GM06990 (cell line): ENCODE measurements around the gene APOBEC3F.
A peak's percentile ranks its signal among the peaks of the same experiment; 100 is the strongest.
"Not testable (repeated sequence)": the region's sequence is repeated elsewhere in the genome, so short reads cannot be mapped to it uniquely, and the experiment has no call there.

ENCODE experiments used
- DNase-seq: peaks from one replicate; pipeline ENCODE4 v3.0.0-alpha.2; 2011; ENCODE audit not compliant: insufficient read length; ENCODE audit errors: extremely low read depth
- H3K27me3 ChIP-seq: replicated peaks from 2 replicates; pipeline ENCODE4 v1.6.0; 2011; ENCODE audit warnings: low read length; ENCODE audit not compliant: control insufficient read depth, insufficient read depth
- H3K36me3 ChIP-seq: 2 replicates; pipeline ENCODE4 v1.5.1; 2011; ENCODE audit warnings: low read length; ENCODE audit not compliant: control insufficient read depth, insufficient read depth
- H3K4me3 ChIP-seq: replicated peaks from 2 replicates; pipeline ENCODE4 v1.5.1; 2011; ENCODE audit warnings: low read depth, mild to moderate bottlenecking, control low read depth, low read length
- TF ChIP-seq, protein P1 (sequence below): IDR thresholded peaks from 2 replicates; pipeline ENCODE4 v1.5.1; 2011; ENCODE audit warnings: low read length, control low read depth, mild to moderate bottlenecking, inconsistent platforms; ENCODE audit not compliant: insufficient read depth, poor library complexity, severe bottlenecking

APOBEC3F gene

GRCh38 chr22:39078329-39078728 is 37.7 kb downstream of the APOBEC3F start:
- Histone ChIP-seq H3K27me3 (no peaks in the 10 kb centered on the region), H3K4me3 (peak overlapping the region; percentile 71), H3K36me3 (peaks cover 12% of the 10 kb centered on the region)
- DNase-seq, result no peak
- TF ChIP-seq, protein P1, sequence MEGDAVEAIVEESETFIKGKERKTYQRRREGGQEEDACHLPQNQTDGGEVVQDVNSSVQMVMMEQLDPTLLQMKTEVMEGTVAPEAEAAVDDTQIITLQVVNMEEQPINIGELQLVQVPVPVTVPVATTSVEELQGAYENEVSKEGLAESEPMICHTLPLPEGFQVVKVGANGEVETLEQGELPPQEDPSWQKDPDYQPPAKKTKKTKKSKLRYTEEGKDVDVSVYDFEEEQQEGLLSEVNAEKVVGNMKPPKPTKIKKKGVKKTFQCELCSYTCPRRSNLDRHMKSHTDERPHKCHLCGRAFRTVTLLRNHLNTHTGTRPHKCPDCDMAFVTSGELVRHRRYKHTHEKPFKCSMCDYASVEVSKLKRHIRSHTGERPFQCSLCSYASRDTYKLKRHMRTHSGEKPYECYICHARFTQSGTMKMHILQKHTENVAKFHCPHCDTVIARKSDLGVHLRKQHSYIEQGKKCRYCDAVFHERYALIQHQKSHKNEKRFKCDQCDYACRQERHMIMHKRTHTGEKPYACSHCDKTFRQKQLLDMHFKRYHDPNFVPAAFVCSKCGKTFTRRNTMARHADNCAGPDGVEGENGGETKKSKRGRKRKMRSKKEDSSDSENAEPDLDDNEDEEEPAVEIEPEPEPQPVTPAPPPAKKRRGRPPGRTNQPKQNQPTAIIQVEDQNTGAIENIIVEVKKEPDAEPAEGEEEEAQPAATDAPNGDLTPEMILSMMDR, result no peak

GRCh38 chr22:39079054-39079637 is 38.5 kb downstream of the APOBEC3F start:
- not testable (repeated sequence) for DNase-seq, H3K4me3 ChIP-seq, H3K27me3 ChIP-seq
- peaks cover 17% of the 10 kb centered on the region for H3K36me3 ChIP-seq

- no peak overlapping the region; the same call in 1 of the 2 replicates for H3K4me3 ChIP-seq
- TF ChIP-seq, protein P1, result no peak
- peaks cover 20% of the 10 kb centered on the region for H3K36me3 ChIP-seq
- no peak for DNase-seq
- no peaks in the 10 kb centered on the region for H3K27me3 ChIP-seq
Observed at GRCh38 chr22:39080052-39080762, 39.5 kb downstream of the APOBEC3F start.

- no peak for DNase-seq
- Histone ChIP-seq H3K4me3 (no peak overlapping the region), H3K27me3 (no peaks in the 10 kb centered on the region), H3K36me3 (peaks cover 20% of the 10 kb centered on the region)
- TF ChIP-seq, protein P1, result no peak
Observed at GRCh38 chr22:39081016-39081415, 40.4 kb downstream of the APOBEC3F start.

DNA sequence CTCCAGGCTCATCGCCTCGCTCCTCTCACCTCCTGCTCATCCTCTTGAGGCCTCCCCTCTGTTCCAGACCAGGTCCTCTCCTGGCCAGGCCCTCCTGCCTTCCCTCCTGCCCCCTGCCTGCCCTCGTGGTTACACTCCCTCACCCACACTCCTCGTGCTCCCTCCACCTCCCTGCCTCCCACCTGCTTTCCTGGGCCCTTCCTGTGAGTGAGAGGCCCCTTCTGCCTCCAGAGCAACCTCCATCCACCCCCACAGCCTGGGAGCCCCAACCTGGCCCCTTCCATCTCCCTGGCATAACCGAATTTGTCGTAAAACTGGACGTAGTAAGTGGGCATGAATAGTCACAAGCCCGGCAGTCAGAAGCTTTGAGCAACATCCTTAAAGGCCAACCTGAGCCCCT is 40.9 kb downstream of the APOBEC3F start:
- no peak for DNase-seq
- TF ChIP-seq, protein P1, result no peak
- no peaks in the 10 kb centered on the region for H3K27me3 ChIP-seq
- H3K4me3 ChIP-seq, result no peak overlapping the region
- peaks cover 24% of the 10 kb centered on the region for H3K36me3 ChIP-seq

- TF ChIP-seq, protein P1, result no peak
- Histone ChIP-seq H3K4me3 (no peak overlapping the region), H3K27me3 (no peaks in the 10 kb centered on the region), H3K36me3 (peaks cover 26% of the 10 kb centered on the region)
- DNase-seq, result no peak
Observed at GRCh38 chr22:39083212-39084165, 42.8 kb downstream of the APOBEC3F start.
